ENCODE measurements around the gene DMRTA2. TPM values are rescaled to one million over a fixed set of nuclear protein-coding genes. Genes with fewer than 3 reads are reported as not detected.
A peak's percentile ranks its signal among the peaks of the same experiment; 100 is the strongest.

The DMRTA2 gene
- total RNA-seq, 2 donors from 2014 or later = 0.28 to 0.41 TPM

GRCh38 chr1:50373532-50373931 is 49.7 kb downstream of the DMRTA2 start:
- H3K27ac ChIP-seq = no peak overlapping the region
- H3K4me1 ChIP-seq (ENCODE audit: control insufficient read depth in 1 of 2, low read depth in 2 of 2) = no peaks in the 10 kb centered on the region
- no peak for ATAC-seq (ENCODE audit: insufficient number of reproducible peaks, low FRiP score, low read depth)
- H3K9me3 ChIP-seq = no peaks in the 10 kb centered on the region
- DNase-seq (ENCODE audit: low spot score) = no peak
- H3K4me3 ChIP-seq = no peak overlapping the region
- no peaks in the 10 kb centered on the region for H3K36me3 ChIP-seq
- no peaks in the 10 kb centered on the region for H3K27me3 ChIP-seq (replicated peaks; ENCODE audit: insufficient read depth)
- TF ChIP-seq CTCF (IDR thresholded peaks at IDR 0.05) = no peak

DNA sequence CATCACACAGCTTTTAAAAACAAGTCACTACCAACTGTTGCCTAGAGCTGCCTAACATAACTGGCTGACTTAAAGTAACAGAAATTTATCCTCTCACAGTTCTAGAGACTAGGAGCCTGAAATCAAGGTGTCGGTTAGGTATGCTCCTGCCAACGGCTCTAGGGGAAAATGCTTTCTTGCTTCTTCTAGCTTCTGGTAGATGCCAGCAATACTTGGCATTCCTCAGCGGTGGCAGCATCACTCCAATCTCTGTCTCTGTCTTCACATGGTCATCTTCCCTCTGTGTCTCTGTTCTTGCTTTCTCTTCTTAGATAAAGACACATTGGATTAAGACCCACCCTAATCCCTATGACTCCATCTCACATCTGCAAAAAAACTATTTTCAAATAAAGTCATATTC is 51.5 kb downstream of the DMRTA2 start:
- TF ChIP-seq CTCF (IDR thresholded peaks at IDR 0.05) = no peak
- DNase-seq (ENCODE audit: low spot score) = no peak
- Histone ChIP-seq H3K27me3 (replicated peaks; ENCODE audit: insufficient read depth) (no peaks in the 10 kb centered on the region), H3K27ac (no peak overlapping the region), H3K36me3 (no peaks in the 10 kb centered on the region), H3K9me3 (no peaks in the 10 kb centered on the region), H3K4me3 (no peak overlapping the region), H3K4me1 (ENCODE audit: control insufficient read depth in 1 of 2, low read depth in 2 of 2) (no peaks in the 10 kb centered on the region)
- no peak for ATAC-seq (ENCODE audit: insufficient number of reproducible peaks, low FRiP score, low read depth)

DNA sequence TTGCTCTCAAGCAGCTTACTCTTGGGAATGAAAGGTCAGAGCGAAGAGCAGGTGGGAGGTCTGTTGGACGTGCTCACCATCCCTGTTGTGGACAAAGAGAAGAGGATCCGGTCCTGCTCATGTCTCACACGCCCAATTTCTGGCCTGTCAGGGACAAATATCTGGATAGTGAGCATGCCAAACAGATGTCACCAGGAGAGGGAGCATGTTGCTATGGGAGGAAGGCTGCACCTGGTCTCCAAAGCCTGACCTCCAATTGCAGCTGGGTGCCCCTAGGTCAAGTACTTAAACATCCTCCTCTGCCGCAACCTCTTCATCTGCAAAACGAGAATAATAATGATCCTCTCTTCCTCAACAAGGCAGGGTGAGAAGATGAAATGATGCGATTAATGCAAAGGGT is 53.4 kb downstream of the DMRTA2 start:
- no peaks in the 10 kb centered on the region for H3K27me3 ChIP-seq (replicated peaks; ENCODE audit: insufficient read depth)
- no peaks in the 10 kb centered on the region for H3K9me3 ChIP-seq
- no peak overlapping the region for H3K4me3 ChIP-seq
- no peak for ATAC-seq (ENCODE audit: insufficient number of reproducible peaks, low FRiP score, low read depth)
- no peak overlapping the region for H3K27ac ChIP-seq
- no peak for TF ChIP-seq CTCF (IDR thresholded peaks at IDR 0.05)
- H3K36me3 ChIP-seq = no peaks in the 10 kb centered on the region
- no peaks in the 10 kb centered on the region for H3K4me1 ChIP-seq (ENCODE audit: control insufficient read depth in 1 of 2, low read depth in 2 of 2)
- DNase-seq (ENCODE audit: low spot score) = no peak

DNA sequence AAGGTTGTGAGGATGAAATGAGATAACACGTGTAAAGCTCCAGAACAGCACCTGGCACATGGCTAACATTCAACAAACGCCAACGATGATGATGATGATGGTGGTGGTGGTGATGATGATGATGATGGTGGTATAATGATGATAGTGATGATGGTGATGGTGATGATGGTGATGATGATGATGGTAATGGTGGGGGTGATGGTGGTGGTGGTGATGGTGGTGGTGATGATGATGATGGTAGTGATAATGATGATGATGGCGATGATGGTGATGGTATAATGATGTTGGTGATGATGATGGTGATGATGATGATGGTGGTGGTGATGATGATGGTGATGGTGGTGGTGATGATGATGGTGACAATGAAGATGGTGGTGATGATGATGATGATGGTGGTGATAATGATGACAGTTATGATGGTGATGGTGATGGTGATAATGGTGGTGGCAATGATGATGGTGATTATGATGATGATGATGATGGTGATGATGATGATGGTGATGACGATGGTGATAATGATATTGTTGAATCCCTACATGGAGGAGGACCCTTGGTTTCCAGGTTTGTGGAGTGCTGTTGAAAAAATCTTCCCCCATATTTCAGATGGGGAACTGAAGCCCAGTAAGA is 54.1 kb downstream of the DMRTA2 start:
- Histone ChIP-seq H3K4me1 (ENCODE audit: control insufficient read depth in 1 of 2, low read depth in 2 of 2) (no peaks in the 10 kb centered on the region), H3K27ac (no peak overlapping the region), H3K9me3 (no peaks in the 10 kb centered on the region), H3K27me3 (replicated peaks; ENCODE audit: insufficient read depth) (no peaks in the 10 kb centered on the region), H3K36me3 (no peaks in the 10 kb centered on the region), H3K4me3 (no peak overlapping the region)
- no peak for ATAC-seq (ENCODE audit: insufficient number of reproducible peaks, low FRiP score, low read depth)
- TF ChIP-seq CTCF (IDR thresholded peaks at IDR 0.05) = no peak
- DNase-seq (ENCODE audit: low spot score) = no peak

- no peak overlapping the region for H3K27ac ChIP-seq
- ATAC-seq (ENCODE audit: insufficient number of reproducible peaks, low FRiP score, low read depth) = no peak
- DNase-seq (ENCODE audit: low spot score) = no peak
- no peaks in the 10 kb centered on the region for H3K9me3 ChIP-seq
- H3K36me3 ChIP-seq = no peaks in the 10 kb centered on the region
- peak; percentile 72 for TF ChIP-seq CTCF (IDR thresholded peaks at IDR 0.05)
- H3K4me3 ChIP-seq = no peak overlapping the region
- H3K27me3 ChIP-seq (replicated peaks; ENCODE audit: insufficient read depth) = no peaks in the 10 kb centered on the region
- H3K4me1 ChIP-seq (ENCODE audit: control insufficient read depth in 1 of 2, low read depth in 2 of 2) = no peaks in the 10 kb centered on the region
Observed at GRCh38 chr1:50368179-50369007, 54.9 kb downstream of the DMRTA2 start.
